ENCODE measurements around the gene ZMPSTE24. TPM values are rescaled to one million over a fixed set of nuclear protein-coding genes. Genes with fewer than 3 reads are reported as not detected.

Gene ZMPSTE24
- total and polyA plus RNA-seq, 10 of the 15 experiments (the other 5 are each of a cell fraction or from before 2014, with no cell fraction given), result 21.5 to 84.4 (median 43.6) TPM

GRCh38 chr1:40291293-40291692 lies 33.3 kb downstream of the ZMPSTE24 start:
- no peaks in the 10 kb centered on the region for H4K20me1 ChIP-seq (ENCODE audit: control insufficient read depth, insufficient read depth)
- no peaks in the 10 kb centered on the region for H3K4me1 ChIP-seq (ENCODE audit: control insufficient read depth, insufficient read depth, low read length)
- POLR2A ChIA-PET, result interaction anchor here (1.0 to 1.2 kb wide), 2 partner anchors 22 to 24 kb away, joined by 3 read pairs; no protein-coding TSS in a partner anchor
- no peak overlapping the region for H3K9ac ChIP-seq (ENCODE audit: control insufficient read depth, insufficient read depth, low read length)
- no peaks in the 10 kb centered on the region for H3K79me2 ChIP-seq (ENCODE audit: control insufficient read depth, insufficient read depth, low read length)
- H3K4me2 ChIP-seq (ENCODE audit: control insufficient read depth, insufficient read depth), result no peak overlapping the region
- BruUV-seq (replicated peaks), result no TSS peak
- intact Hi-C loops (cut with micrococcal nuclease; ENCODE audit: unreplicated experiment) (no loop called here), in situ Hi-C loops (cut with MboI) (no loop called here)
- H3K27me3 ChIP-seq (replicated peaks in 1 of 2; ENCODE audit: control insufficient read depth in 2 of 2, insufficient read depth in 2 of 2, low read length in 1 of 2), result no peaks in the 10 kb centered on the region
- H3K4me3 ChIP-seq, result no peak overlapping the region
- FAIRE-seq (no peak), ATAC-seq (no peak), DNase-seq (ENCODE audit: low read depth, low spot score) (no peak)
- H3K36me3 ChIP-seq (ENCODE audit: control insufficient read depth in 2 of 2, insufficient read depth in 2 of 2, low read length in 1 of 2), result peaks cover 3 to 28% of the 10 kb centered on the region in 2 experiments
- RAD21 ChIA-PET (ENCODE audit: unreplicated experiment), result interaction anchor here (1.0 to 1.4 kb wide), 2 partner anchors 24 to 139 kb away, joined by 3 to 4 read pairs; no protein-coding TSS in a partner anchor
- no peaks in the 10 kb centered on the region for H3K9me3 ChIP-seq (replicated peaks; ENCODE audit: control insufficient read depth, insufficient read depth, low read length)
- SMC1A ChIA-PET (ENCODE audit: uncharacterized antibody, unreplicated experiment), result interaction anchor here (0.7 to 3.5 kb wide), 12 partner anchors 10 to 910 kb away, joined by 3 to 11 read pairs (median 4); no protein-coding TSS in a partner anchor
- no peak for TF ChIP-seq ESRRA (IDR thresholded peaks at IDR 0.05; ENCODE audit: low read length)
- no peak for TF ChIP-seq KDM1A (IDR thresholded peaks at IDR 0.05; ENCODE audit: borderline replicate concordance)
- no peak for TF ChIP-seq ZNF207 (IDR thresholded peaks at IDR 0.05; ENCODE audit: borderline replicate concordance)
- no peak for TF ChIP-seq ZNF384 (IDR thresholded peaks at IDR 0.05; ENCODE audit: borderline replicate concordance, low read depth, low read length)
- no peak for TF ChIP-seq ZBTB40 (IDR thresholded peaks at IDR 0.05; ENCODE audit: borderline replicate concordance)
- no peak overlapping the region for H2AFZ ChIP-seq (ENCODE audit: control insufficient read depth, low read depth, low read length)
- CTCF ChIA-PET, result interaction anchor here (0.7 to 4.8 kb wide), 8 partner anchors 10 to 166 kb away, joined by 3 to 28 read pairs (median 3); no protein-coding TSS in a partner anchor
- H3K27ac ChIP-seq (ENCODE audit: control insufficient read depth, insufficient read depth), result no peak overlapping the region
- 64% methylated on average over 2 of the region's 2 CpGs for WGBS (ENCODE audit: insufficient coverage, insufficient replicate concordance, low lambda C conversion rate, missing lambda C conversion rate)
